Epithelial cell of prostate (primary cell): ENCODE results near the gene LIPN.
A peak's percentile ranks its signal among the peaks of the same experiment; 100 is the strongest.
"Not testable (repeated sequence)": the region's sequence is repeated elsewhere in the genome, so short reads cannot be mapped to it uniquely, and the experiment has no call there.

ENCODE experiments used
- DNase-seq: peaks from one replicate; pipeline ENCODE4 v3.0.0-alpha.2; 2011; ENCODE audit warnings: low read depth, low spot score
- H3K27ac ChIP-seq: fragments of 450-650 bp; 2 replicates; pipeline ENCODE4 v1.5.1; 2017; ENCODE audit warnings: mild to moderate bottlenecking

The LIPN gene, protein sequence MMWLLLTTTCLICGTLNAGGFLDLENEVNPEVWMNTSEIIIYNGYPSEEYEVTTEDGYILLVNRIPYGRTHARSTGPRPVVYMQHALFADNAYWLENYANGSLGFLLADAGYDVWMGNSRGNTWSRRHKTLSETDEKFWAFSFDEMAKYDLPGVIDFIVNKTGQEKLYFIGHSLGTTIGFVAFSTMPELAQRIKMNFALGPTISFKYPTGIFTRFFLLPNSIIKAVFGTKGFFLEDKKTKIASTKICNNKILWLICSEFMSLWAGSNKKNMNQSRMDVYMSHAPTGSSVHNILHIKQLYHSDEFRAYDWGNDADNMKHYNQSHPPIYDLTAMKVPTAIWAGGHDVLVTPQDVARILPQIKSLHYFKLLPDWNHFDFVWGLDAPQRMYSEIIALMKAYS

DNA sequence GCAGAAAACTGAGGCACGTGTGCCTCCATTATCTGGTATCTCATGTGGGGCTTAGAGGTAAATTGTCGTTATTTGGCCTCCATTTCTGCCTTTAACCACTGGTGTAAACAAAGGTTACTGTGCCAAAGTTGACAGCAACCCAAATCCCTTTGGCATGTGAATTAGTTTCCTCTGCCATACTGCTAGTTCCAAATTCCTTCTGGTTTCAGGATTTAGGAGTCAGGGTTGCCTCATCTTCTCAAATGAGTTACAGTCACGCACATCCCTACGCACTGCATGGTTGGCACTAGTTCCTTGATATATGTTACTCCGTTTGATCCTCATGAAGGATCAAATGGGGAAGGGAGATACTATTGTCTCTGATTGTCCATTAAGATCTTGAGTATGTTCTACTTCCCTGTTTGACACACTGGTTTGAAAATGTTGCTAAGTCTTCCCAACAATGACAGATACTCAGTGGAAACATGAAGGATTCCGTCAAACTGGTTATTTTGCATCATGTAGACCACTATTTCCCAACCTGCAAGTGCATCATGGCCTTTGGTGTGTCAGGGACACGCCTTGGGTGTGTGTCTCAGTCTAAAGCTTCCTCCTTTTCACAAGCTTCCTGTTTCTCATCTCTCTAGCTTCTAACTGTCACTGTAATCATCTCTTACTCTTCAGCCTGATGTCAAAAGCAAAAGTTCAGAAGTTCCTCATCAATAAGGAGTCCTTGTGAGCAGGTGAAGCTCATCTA, at the start of gene LIPN:
Gene LIPN, plus strand, starts transcription at position 655 of the 736 bp plus-strand sequence. CDS start 1,386 bp downstream, outside the sequence.
- peak within 1 kb of the TSS; percentile 44 for H3K27ac ChIP-seq
- peak; percentile 83 for DNase-seq

GRCh38 chr10:88715517-88715916, 44.3 kb upstream of the LIPN start:
- no peak overlapping the region for H3K27ac ChIP-seq

DNA sequence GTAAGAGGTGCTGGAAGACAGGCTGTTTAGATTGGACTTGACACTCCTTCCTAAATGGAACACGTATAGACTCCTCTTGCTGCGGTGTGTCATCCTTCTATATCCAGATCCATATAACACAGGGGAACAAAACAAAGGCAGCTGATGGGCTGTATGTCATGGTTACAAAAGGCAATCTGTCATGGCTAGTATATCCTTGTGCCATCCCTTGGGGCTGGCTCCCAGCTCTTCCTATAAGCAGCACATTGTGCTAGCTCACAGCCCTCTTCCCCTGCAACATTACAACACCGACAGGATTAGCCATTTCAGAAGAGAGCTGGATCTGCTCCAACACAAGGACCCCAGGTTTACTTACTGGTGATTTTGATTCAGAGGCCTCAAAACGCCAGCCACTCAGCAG, 38.4 kb upstream of the LIPN start:
- no peak overlapping the region for H3K27ac ChIP-seq
- DNase-seq = no peak

More at GRCh38 chr10:88715517-88715916, 44.3 kb upstream of the LIPN start:
- DNase-seq = no peak

GRCh38 chr10:88725798-88726197, 34.0 kb upstream of the LIPN start:
- DNase-seq = no peak

DNA sequence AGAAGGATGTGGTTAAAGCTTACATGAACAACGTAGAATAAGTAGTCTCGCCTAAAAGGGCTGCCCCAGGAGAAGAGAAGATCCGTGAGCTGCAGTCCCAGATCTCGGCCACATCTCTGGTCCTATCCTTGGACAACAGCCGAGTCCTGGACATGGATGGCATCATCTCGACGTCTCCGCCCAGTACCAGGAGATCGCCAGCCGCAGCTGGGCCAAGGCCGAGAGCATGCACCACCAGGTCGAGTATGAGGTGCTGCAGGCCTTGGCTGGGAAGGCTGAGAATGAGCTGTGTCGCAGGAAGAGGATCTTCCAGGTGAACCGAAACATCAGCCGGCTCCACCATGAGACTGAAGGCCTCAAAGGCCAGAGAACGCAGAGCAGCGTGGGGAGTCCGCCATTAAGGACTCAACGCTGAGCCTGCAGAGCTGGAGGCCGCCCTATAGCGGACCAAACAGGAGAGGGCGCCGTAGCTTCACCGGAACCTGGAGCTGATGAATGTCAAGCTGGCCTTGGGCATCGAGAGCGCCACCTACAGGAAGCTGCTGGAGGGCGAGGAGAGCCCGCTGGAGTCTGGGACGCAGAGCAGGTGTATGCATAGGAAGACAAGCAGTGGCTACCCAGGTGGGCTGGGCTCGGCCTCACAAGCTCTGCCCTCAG, 31.6 kb upstream of the LIPN start:
- H3K27ac ChIP-seq = no peak overlapping the region
- no peak for DNase-seq

More at GRCh38 chr10:88725798-88726197, 34.0 kb upstream of the LIPN start:
- no peak overlapping the region for H3K27ac ChIP-seq

- no peak for DNase-seq
- no peak overlapping the region for H3K27ac ChIP-seq
These were observed 29.0 kb upstream of the LIPN start for GRCh38 chr10:88730864-88731263.

DNA sequence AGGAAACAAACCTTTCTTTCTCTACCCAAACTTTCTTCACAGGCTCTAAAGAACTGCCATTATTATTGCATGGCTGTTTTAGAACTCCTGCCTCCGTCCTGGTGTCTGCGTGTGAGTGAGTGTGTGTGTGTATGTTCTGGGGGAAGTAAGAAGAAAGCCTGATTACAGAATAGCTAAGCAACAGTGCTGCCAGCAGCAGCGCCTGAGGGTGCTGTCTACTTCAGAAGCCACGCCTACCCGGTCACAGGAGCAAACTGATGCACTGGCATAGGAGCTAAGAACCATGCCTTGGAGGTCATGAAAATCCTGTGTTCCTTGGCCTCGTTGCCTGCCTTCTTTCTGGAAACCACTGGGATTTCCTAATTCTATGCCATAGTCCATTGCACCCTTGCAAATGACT, 28.5 kb upstream of the LIPN start:
- no peak for DNase-seq
- H3K27ac ChIP-seq = no peak overlapping the region

DNA sequence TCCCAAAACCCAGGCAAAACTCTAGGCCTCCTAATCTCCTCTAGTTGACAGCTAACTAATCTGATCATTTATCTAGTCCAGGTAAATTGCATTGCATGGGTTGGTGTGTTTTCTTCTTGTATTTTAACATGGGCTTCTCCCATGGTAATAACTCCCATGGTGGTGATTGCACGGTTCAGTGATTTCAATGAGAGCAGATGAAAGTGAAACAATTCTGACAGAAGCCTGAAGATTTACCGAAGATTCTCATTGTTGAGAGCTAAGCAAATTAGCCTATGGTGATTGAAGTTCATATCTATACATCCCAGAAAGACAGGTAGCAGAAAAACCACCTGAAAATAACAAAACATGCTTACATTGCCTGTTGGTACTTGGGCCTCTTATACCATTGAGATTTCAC, 26.6 kb upstream of the LIPN start:
- no peak overlapping the region for H3K27ac ChIP-seq
- no peak for DNase-seq

GRCh38 chr10:88735661-88736060, 24.2 kb upstream of the LIPN start:
- DNase-seq = no peak
- peak overlapping the region; percentile 52 for H3K27ac ChIP-seq

DNA sequence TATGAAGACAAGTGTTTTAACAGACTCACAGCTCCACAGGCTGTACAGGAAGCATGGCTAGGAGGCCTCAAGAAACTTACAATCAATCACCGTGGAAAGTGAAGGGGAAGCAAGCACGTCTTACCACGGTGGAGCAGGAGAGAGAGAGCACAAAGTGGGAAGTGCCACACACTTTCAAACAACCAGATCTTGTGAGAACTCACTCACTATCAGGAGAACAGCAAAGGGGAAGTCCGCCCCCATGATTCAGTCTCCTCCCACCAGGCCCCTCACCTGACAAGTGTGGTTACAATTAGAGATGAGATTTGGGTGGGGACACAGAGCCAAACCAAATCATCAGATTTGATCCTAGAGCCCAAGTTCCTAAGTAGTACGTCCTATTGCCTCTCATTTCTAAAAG, 17.9 kb upstream of the LIPN start:
- not testable (repeated sequence) for DNase-seq, H3K27ac ChIP-seq

GRCh38 chr10:88742448-88742847, 17.4 kb upstream of the LIPN start:
- H3K27ac ChIP-seq = no peak overlapping the region

DNA sequence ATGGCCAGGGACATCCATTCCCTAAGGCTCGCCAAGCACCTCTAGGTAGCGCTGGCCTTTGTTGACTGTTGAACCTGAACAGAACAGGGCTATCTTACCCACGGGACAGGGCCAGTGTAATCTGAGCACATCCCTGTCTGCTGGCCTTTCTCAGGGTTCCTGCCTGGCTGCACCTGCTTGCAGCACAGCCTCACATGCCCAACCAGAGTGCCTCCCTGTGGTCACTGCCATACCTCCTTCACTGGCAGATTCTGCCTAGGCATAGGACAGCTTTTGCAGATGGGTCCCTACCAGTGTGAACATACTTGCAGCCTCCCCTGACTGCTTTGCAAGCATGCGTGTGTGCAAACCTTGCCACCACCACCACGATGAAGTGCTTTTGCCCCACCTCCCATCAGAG, 15.8 kb upstream of the LIPN start:
- no peak overlapping the region for H3K27ac ChIP-seq
- DNase-seq = no peak

More at GRCh38 chr10:88742448-88742847, 17.4 kb upstream of the LIPN start:
- no peak for DNase-seq

GRCh38 chr10:88745633-88746032, 14.2 kb upstream of the LIPN start:
- H3K27ac ChIP-seq = no peak overlapping the region
- DNase-seq = no peak

DNA sequence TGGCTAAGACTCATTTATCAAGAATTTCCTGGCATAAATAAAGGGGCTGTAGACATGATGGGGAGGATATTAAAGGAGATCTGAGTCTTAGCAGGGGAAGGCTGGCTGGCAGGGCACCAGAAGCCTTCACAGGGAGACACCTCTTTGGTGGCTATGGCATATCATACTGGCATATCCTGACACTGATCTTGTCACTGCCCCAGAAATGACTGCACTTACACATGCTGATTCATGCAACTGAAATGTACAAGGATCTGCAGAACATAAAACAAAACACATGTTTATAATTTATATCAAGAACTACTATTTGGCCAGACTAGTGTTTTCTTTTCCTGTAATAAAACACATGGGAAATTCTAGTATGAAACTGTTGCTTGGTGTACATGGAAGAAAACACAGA, 5.5 kb upstream of the LIPN start:
- DNase-seq = no peak

GRCh38 chr10:88755753-88756152, 4.1 kb upstream of the LIPN start:
- no peak overlapping the region for H3K27ac ChIP-seq
- no peak for DNase-seq

More for the DNA sequence above, 5.5 kb upstream of the LIPN start:
- H3K27ac ChIP-seq = no peak overlapping the region

DNA sequence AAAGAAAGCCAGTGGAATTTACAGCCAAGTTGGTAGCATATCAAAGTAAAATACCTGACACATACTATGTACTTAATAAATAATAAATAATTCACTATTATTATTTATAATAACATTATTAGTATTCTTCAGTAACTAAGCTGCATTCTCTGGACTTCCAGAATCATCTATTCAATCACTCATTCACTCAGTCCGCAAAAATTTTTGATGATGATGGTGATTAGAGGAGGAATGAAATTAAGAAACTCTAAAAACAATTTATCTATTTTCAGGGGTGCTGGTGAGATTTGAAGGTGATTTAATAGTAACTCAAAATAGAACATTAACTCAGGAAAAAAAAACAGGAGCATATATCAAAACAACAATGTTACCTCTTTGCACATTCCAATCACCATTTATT, 3.2 kb upstream of the LIPN start:
- DNase-seq = no peak
- no peak overlapping the region for H3K27ac ChIP-seq

DNA sequence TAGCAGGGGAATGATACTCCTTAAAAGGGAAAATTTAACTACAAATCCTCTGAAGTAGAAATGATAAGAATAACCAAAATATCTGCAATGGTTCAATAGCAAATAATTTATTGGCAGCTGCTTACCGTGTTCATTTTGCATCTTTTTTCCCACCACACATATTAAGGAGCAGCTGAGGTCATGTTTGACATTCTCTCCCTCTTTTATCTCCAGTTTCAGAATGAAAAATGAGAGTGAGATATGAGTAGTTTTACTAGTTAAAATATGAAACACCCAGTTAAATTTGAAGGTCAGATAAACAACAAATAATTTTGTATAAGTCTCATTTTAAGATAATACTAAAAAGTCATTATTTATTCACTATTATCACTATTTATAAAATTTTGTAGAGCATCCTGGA, 3.1 kb downstream of the LIPN start:
- no peak for DNase-seq
- peak overlapping the region; percentile 11 for H3K27ac ChIP-seq

DNA sequence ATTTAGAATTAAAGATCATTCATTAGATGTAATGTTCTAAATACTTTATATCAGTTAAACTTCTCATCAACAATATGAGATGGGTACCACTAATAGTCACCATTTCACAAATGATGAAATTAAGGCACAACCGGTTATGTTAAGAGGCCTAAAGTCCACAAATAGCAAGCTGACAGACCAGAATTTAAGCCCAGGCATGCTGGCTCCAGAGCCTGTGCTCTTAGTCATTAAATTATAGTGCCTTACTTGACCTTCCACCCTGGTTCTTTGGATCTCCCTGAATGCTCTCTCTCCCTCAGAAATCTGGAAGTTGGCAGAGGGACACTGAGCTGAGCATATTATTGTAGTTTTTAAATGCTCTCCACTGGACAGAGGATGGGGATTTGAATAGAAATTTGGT, 3.6 kb downstream of the LIPN start:
- DNase-seq = peak; percentile 8
- peak overlapping the region; percentile 11 for H3K27ac ChIP-seq

- no peak overlapping the region for H3K27ac ChIP-seq
- no peak for DNase-seq
These were observed 4.3 kb downstream of the LIPN start for GRCh38 chr10:88764110-88764509.

GRCh38 chr10:88765816-88766215, 6.0 kb downstream of the LIPN start:
- no peak for DNase-seq
- H3K27ac ChIP-seq = no peak overlapping the region

DNA sequence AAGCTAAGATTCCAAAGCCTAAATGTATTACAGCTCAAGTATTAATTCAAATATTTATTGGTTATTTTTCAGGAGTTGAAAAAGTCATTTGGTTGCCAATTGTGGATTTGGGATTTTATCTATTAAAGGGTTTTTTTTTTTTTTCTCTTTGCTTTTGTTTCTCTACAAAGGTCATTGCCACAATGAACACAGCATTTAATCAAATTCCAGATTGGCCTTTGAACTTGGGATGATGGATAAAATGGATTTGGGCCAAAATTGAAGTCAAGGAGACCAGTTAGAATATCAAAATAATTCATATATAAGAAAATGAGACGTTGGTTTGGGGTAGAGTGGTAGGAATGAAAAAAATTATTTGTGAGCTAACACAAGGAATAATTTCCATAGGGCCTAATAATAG, 9.6 kb downstream of the LIPN start:
- no peak for DNase-seq
- H3K27ac ChIP-seq = no peak overlapping the region
